Epithelial cell of esophagus (primary cell): ENCODE data around the gene DAPK2.
A peak's percentile ranks its signal among the peaks of the same experiment; 100 is the strongest.

Experiments
- DNase-seq: peaks from one replicate; pipeline ENCODE4 v3.0.0; 2010; ENCODE audit warnings: low read depth
- H3K4me3 ChIP-seq: 2 replicates; pipeline ENCODE4 v1.5.1; 2011; ENCODE audit warnings: mild to moderate bottlenecking, low read length, control low read depth
- TF ChIP-seq, protein P1 (sequence below): IDR thresholded peaks from 2 replicates; pipeline ENCODE4 v1.5.1; 2011; ENCODE audit warnings: low read depth, mild to moderate bottlenecking, low read length, control low read depth, inconsistent platforms; ENCODE audit not compliant: insufficient read depth; ENCODE audit errors: missing control alignments

DAPK2 gene

DNA sequence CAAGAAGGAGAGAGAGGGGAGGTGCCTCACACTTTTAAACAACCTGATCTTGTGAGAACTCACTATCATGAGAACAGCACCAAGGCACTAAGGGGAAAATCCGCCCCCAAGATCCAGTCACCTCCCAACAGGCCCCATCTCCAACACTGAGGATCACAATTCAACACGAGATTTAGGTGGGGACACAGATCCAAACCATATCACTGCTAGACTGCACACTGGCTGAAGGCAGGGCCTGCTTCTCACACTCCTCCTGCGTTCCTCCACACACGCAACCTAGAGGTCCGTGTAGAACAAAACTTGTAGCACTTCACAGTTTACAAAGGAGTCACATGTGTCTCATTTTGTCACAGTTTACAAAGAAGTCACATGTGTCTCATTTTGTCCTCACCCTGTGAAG is 97.8 kb downstream of the DAPK2 start:
- H3K4me3 ChIP-seq, result no peak overlapping the region
- DNase-seq, result no peak
- TF ChIP-seq, protein P1, sequence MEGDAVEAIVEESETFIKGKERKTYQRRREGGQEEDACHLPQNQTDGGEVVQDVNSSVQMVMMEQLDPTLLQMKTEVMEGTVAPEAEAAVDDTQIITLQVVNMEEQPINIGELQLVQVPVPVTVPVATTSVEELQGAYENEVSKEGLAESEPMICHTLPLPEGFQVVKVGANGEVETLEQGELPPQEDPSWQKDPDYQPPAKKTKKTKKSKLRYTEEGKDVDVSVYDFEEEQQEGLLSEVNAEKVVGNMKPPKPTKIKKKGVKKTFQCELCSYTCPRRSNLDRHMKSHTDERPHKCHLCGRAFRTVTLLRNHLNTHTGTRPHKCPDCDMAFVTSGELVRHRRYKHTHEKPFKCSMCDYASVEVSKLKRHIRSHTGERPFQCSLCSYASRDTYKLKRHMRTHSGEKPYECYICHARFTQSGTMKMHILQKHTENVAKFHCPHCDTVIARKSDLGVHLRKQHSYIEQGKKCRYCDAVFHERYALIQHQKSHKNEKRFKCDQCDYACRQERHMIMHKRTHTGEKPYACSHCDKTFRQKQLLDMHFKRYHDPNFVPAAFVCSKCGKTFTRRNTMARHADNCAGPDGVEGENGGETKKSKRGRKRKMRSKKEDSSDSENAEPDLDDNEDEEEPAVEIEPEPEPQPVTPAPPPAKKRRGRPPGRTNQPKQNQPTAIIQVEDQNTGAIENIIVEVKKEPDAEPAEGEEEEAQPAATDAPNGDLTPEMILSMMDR, result no peak

DNA sequence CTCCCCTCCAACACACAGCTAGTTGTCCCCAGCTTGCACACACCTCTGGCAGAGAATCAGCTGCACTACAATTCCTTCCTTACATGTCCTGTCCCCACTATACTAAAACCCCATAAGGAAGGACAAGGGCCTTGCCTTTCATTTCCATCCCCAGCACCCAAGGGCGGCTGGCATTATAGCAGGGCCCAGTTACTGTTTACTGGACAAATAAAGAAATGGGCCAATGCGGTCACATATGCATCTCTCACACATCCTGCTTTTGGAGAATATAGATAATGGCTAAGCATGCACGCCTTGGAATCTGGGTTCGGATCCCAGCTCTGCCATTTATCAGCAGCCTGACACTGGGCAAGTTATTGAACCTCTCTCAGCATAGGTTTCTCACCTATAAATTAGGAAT is 99.1 kb downstream of the DAPK2 start:
- no peak overlapping the region for H3K4me3 ChIP-seq
- TF ChIP-seq, protein P1, result no peak
- no peak for DNase-seq

DNA sequence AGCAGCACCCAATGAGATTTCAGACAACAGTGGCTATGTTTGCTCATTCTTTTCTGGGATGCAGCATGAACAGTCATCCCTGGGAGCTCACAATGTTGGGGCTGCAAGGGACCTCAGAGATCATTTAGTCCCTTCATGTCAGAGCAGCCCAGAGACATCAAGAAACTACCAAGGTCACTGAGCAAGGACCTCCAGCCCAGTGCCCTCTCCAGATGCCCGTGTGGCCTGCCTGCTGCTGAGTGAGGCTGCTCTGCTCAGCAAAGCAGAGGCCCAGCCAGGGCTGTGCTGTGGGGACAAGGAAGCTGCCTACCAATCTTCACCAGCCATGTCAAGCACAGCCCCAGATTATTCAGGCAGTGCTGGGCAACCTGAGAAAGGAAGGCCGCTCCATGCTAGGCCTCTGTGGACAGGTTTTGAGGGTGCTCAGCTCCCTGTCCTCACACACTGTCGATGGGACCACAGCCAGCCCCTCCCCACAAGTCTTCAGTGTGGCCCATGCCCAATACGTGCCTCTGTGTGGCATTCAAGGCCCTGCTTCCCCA is 99.7 kb downstream of the DAPK2 start:
- TF ChIP-seq, protein P1, result no peak
- peak; percentile 14 for DNase-seq
- H3K4me3 ChIP-seq, result no peak overlapping the region

DNA sequence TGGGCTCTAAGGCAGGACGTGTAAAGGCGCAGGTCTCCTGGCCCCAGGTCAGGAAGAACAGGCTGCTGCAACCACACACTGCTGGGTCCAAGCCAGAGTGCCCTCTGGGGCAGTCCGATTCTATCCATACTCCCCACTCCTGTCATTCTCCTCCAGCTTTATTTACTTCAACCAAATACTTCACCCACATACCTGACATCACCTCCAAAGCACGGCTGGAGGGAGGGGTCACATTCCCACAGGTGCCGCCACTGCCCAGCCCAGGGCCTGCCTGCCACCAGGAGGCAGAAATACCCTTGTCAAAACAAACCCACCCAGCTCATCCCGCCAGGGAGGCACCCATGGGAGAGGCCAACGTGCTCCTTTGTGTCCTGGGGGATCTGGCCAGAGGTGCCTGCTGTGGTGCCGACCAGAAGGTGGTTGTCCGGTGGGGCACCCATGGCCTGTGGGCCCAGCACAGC is 100.4 kb downstream of the DAPK2 start:
- TF ChIP-seq, protein P1, result peak; percentile 48
- DNase-seq, result peak; percentile 90
- H3K4me3 ChIP-seq, result no peak overlapping the region

DNA sequence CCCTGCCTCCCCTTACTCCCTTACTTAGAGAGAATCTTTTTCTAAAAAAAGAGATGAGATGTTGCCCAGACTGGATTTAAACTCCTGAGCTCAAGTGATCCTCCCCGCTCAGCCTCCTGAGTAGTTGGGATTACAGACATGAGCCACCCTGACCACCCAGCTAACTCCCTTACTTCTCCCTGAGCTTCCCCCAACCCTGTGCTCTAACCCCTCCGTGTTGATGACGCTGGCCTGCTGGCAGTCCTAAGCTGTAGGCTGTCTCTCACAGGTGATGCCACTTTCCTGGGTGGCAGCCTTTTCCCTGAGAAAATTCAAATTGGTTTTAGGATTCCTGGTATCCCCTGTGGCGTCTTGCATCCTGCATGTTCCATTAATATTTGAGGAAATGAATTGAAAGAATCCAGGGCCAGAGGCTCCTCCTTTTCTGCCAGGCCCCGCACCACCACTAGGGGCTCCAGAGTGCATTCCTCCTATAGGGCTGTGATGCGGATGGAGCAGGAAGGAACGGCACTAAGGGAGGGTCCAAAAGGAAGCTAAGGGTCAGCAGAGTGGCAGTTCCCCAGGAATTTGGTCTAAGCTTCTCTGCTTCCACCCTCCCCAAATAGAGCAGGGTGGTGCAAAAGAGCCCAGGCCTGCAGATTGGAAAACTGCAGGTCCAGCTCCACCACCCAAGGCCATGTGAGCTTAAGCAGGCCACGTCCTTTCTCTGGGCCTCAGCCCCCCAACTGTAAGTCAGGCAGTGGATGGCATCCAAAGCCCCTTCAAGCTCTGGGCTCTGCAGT is 101.1 kb downstream of the DAPK2 start:
- TF ChIP-seq, protein P1, result peak; percentile 98
- no peak overlapping the region for H3K4me3 ChIP-seq
- peak; percentile 73 for DNase-seq

DNA sequence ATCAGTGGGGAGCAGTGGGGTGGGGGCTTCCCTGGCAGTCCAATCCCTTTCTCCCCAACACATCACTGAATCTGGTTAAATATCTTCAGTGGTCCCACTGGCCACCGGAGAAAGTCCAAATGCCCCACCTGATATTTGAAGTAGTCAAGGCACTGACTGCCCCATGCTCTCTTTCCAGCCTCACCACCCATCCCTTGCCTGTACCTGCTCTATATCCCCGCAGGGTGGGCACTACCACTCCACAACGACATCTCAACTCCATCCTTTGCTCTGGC is 101.7 kb downstream of the DAPK2 start:
- DNase-seq, result no peak
- H3K4me3 ChIP-seq, result no peak overlapping the region
- TF ChIP-seq, protein P1, result no peak
